A673 (cell line): ENCODE measurements around the gene STMN3. TPM values are rescaled to one million over a fixed set of nuclear protein-coding genes. Genes with fewer than 3 reads are reported as not detected.

Experiments
- BruUV-seq: library from RNA; stranded (reverse); fragments of 400-500 nt; replicated peaks from 2 replicates; lab custom pipeline; 2021; lab: Mats Ljungman, UMichigan
- CTCF ChIA-PET: fragments of 300-600 bp; sonication (Branson Sonifier 250); formaldehyde crosslinking; loops from one replicate; lab custom pipeline; 2022; ENCODE audit warnings: antibody characterized with exemption; lab: Charles Lee
- POLR2A ChIA-PET: fragments of 300-600 bp; sonication (Branson Sonifier 250); formaldehyde crosslinking; loops from one replicate; lab custom pipeline; 2022; ENCODE audit warnings: antibody characterized with exemption; ENCODE audit not compliant: low non-redundant PET; lab: Charles Lee
- DNase-seq: peaks from one replicate; pipeline ENCODE4 v3.0.0-alpha.2; 2015; ENCODE audit warnings: low spot score
- H3K27ac ChIP-seq: fragments of 200-600 bp; sonication (generic); 2 replicates; pipeline ENCODE4 v1.5.1; 2016; ENCODE audit warnings: mixed run types, low read depth, mild to moderate bottlenecking, mixed read lengths, antibody characterized with exemption, low read length; ENCODE audit not compliant: poor library complexity, severe bottlenecking
- H3K27me3 ChIP-seq: fragments of 200-600 bp; sonication (generic); replicated peaks from 2 replicates; pipeline ENCODE4 v1.6.1; 2017; ENCODE audit warnings: mixed run types, low read depth, mild to moderate bottlenecking, mixed read lengths, antibody characterized with exemption, low read length; ENCODE audit not compliant: insufficient read depth, poor library complexity
- H3K36me3 ChIP-seq: fragments of 200-600 bp; sonication (generic); 2 replicates; pipeline ENCODE4 v1.6.1; 2016; ENCODE audit warnings: mixed run types, mild to moderate bottlenecking, mixed read lengths, antibody characterized with exemption, low read length; ENCODE audit not compliant: insufficient read depth, poor library complexity, severe bottlenecking
- H3K4me1 ChIP-seq: fragments of 200-600 bp; sonication (generic); 2 replicates; pipeline ENCODE4 v1.6.1; 2017; ENCODE audit warnings: mixed run types, mild to moderate bottlenecking, mixed read lengths, antibody characterized with exemption, low read length; ENCODE audit not compliant: insufficient read depth, poor library complexity, severe bottlenecking
- H3K4me3 ChIP-seq: fragments of 200-600 bp; sonication (generic); 2 replicates; pipeline ENCODE4 v1.5.1; 2016; ENCODE audit warnings: low read depth, mixed run types, mild to moderate bottlenecking, mixed read lengths, low read length; ENCODE audit not compliant: poor library complexity, severe bottlenecking
- H3K9me3 ChIP-seq: fragments of 200-600 bp; sonication (generic); 2 replicates; pipeline ENCODE4 v1.6.1; 2016; ENCODE audit warnings: mixed run types, low read depth, mild to moderate bottlenecking, mixed read lengths, antibody characterized with exemption, low read length; ENCODE audit not compliant: poor library complexity, severe bottlenecking
- CTCF ChIP-seq: fragments of 300-800, 200-600 bp; sonication (generic); conservative IDR thresholded peaks from 2 replicates; pipeline ENCODE4 v1.5.1; 2017; ENCODE audit warnings: low read depth, mild to moderate bottlenecking, antibody characterized with exemption, low read length, moderate library complexity, mixed read lengths
- EZH2 ChIP-seq: fragments of 200-600 bp; sonication (generic); IDR thresholded peaks from 2 replicates; pipeline ENCODE4 v1.6.1; 2017; ENCODE audit warnings: borderline replicate concordance, low read depth, mild to moderate bottlenecking, mixed read lengths, antibody characterized with exemption, low read length; ENCODE audit not compliant: poor library complexity, severe bottlenecking
- intact Hi-C: fragments of 100-400 bp; cut with micrococcal nuclease; formaldehyde crosslinking; loops from one replicate; pipeline ENCODE4 v1.10.0; 2022; ENCODE audit not compliant: unreplicated experiment
- total RNA-seq: library from RNA; stranded (reverse); gene quantifications from 2 replicates; pipeline ENCODE4 v1.2.3, GENCODE V29; 2021

The STMN3 gene
- total RNA-seq, 1 experiment from 2014 or later, result 115 TPM

GRCh38 chr20:63648895-63649589, 4.2 kb downstream of the STMN3 start:
- POLR2A ChIA-PET, result no interaction called here
- Histone ChIP-seq H3K4me1 (peaks cover 14% of the 10 kb centered on the region), H3K27ac (no peak overlapping the region), H3K4me3 (no peak overlapping the region), H3K27me3 (no peaks in the 10 kb centered on the region), H3K36me3 (no peaks in the 10 kb centered on the region), H3K9me3 (no peaks in the 10 kb centered on the region)
- TF ChIP-seq CTCF (no peak), EZH2 (no peak)
- BruUV-seq, result no TSS peak
- intact Hi-C loops, result no loop called here
- CTCF ChIA-PET, result no interaction called here
- no peak for DNase-seq

- Histone ChIP-seq H3K27ac (no peak overlapping the region), H3K27me3 (no peaks in the 10 kb centered on the region), H3K9me3 (no peaks in the 10 kb centered on the region), H3K4me1 (peaks cover 10% of the 10 kb centered on the region), H3K36me3 (no peaks in the 10 kb centered on the region), H3K4me3 (no peak overlapping the region)
- ChIA-PET POLR2A (no interaction called here), CTCF (no interaction called here)
- intact Hi-C loops, result no loop called here
- no peak for DNase-seq
- BruUV-seq, result no TSS peak
- TF ChIP-seq CTCF (no peak), EZH2 (no peak)
Measured at GRCh38 chr20:63648190-63648589, 5.0 kb downstream of the STMN3 start.

DNA sequence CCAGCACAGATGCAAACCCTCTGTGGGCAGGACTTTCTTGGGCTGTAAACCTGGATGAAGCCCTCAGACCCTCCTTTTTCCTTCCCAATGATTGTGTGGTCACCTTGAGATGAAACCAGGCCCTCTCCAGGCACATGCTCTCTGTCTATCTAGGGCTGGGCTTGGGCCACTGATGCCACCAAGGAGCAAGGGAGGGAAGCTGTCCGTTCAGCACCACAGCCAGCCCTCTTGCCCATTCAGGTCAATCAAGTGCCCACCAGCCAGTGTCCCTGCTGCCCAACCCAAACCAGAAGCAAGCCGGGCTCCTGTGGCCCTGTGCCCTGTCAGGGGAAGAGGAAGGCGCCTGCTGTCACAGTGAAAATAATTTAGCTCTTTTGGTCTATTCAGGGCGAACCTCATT, 8.0 kb downstream of the STMN3 start:
- H3K9me3 ChIP-seq, result no peaks in the 10 kb centered on the region
- BruUV-seq, result no TSS peak
- no peaks in the 10 kb centered on the region for H3K27me3 ChIP-seq
- peaks cover 3% of the 10 kb centered on the region for H3K36me3 ChIP-seq
- H3K4me1 ChIP-seq, result peaks cover 9% of the 10 kb centered on the region
- TF ChIP-seq CTCF (no peak), EZH2 (no peak)
- CTCF ChIA-PET, result no interaction called here
- intact Hi-C loops, result no loop called here
- no peak overlapping the region for H3K27ac ChIP-seq
- H3K4me3 ChIP-seq, result no peak overlapping the region
- DNase-seq, result no peak
- POLR2A ChIA-PET, result no interaction called here
